ENCODE measurements around the gene ADORA3. TPM values are rescaled to one million over a fixed set of nuclear protein-coding genes. Genes with fewer than 3 reads are reported as not detected.

The ADORA3 gene
- total and polyA plus RNA-seq, 10 of the 15 experiments (the other 5 are each of a cell fraction or from before 2014, with no cell fraction given): 0.14 to 0.29 (median 0.18) TPM; not detected in 2

DNA sequence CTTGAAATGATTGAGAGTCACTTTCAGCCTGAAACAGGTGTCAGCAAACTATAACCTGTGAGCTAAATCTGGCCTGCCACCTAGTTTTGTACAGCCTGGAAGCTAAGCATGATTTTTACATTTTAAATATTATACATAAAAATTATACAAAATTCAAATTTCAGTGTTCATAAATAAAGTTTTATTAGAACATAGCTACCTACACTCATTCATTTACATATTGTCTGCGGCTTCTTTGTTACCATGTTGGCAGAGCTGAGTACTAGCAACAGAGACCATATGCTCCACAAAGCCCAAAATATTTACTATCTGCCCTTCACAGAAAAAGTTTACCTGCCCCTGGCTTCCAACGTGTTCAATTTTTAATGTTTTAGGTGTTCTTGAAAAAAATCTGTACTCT, 37.7 kb downstream of the ADORA3 start:
- Histone ChIP-seq H3K9me3 (replicated peaks; ENCODE audit: control insufficient read depth, insufficient read depth, low read length) (no peaks in the 10 kb centered on the region; the same call in 2 of the 3 replicates), H3K4me1 (ENCODE audit: control insufficient read depth, insufficient read depth, low read length) (peaks cover 6% of the 10 kb centered on the region), H3K4me3 (no peak overlapping the region), H3K79me2 (ENCODE audit: control insufficient read depth, insufficient read depth, low read length) (no peaks in the 10 kb centered on the region), H3K27ac (ENCODE audit: control insufficient read depth, insufficient read depth) (no peak overlapping the region), H3K36me3 (ENCODE audit: control insufficient read depth in 2 of 2, insufficient read depth in 2 of 2, low read length in 1 of 2) (peaks cover 0 to 18% of the 10 kb centered on the region in 2 experiments; a peak in 2 of 4 replicates), H2AFZ (ENCODE audit: control insufficient read depth, low read depth, low read length) (no peak overlapping the region), H4K20me1 (ENCODE audit: control insufficient read depth, insufficient read depth) (no peaks in the 10 kb centered on the region), H3K27me3 (replicated peaks in 1 of 2; ENCODE audit: control insufficient read depth in 2 of 2, insufficient read depth in 2 of 2, low read length in 1 of 2) (no peaks in the 10 kb centered on the region), H3K4me2 (ENCODE audit: control insufficient read depth, insufficient read depth) (no peak overlapping the region), H3K9ac (ENCODE audit: control insufficient read depth, insufficient read depth, low read length) (no peak overlapping the region)
- ATAC-seq (no peak), FAIRE-seq (no peak), DNase-seq (ENCODE audit: low read depth, low spot score) (no peak)
- no TSS peak for BruUV-seq (replicated peaks)
- in situ Hi-C loops (cut with MboI): no loop called here
- CTCF ChIA-PET: interaction anchor here (1.0 to 1.5 kb wide), 4 partner anchors 9 to 43 kb away, joined by 3 to 6 read pairs (median 3); no protein-coding TSS in a partner anchor
- RAD21 ChIA-PET (ENCODE audit: unreplicated experiment): interaction anchor here (1.4 kb wide), 1 partner anchor 11 kb away, joined by 3 read pairs; no protein-coding TSS in a partner anchor
- POLR2A ChIA-PET: interaction anchor here (1.8 kb wide), 1 partner anchor 11 kb away, joined by 5 read pairs; no protein-coding TSS in a partner anchor
- TF ChIP-seq, protein P1, sequence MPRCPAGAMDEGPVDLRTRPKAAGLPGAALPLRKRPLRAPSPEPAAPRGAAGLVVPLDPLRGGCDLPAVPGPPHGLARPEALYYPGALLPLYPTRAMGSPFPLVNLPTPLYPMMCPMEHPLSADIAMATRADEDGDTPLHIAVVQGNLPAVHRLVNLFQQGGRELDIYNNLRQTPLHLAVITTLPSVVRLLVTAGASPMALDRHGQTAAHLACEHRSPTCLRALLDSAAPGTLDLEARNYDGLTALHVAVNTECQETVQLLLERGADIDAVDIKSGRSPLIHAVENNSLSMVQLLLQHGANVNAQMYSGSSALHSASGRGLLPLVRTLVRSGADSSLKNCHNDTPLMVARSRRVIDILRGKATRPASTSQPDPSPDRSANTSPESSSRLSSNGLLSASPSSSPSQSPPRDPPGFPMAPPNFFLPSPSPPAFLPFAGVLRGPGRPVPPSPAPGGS (IDR thresholded peaks at IDR 0.05; ENCODE audit: borderline replicate concordance, insufficient read depth, low read depth, low read length, poor library complexity, severe bottlenecking): no peak
- peak; percentile 58 for TF ChIP-seq ZBTB40 (IDR thresholded peaks at IDR 0.05; ENCODE audit: borderline replicate concordance)
- whole genome bisulfite sequencing (ENCODE audit: insufficient coverage, insufficient replicate concordance, low lambda C conversion rate, missing lambda C conversion rate): 96% methylated on average over 2 of the region's 2 CpGs
- intact Hi-C loops (cut with micrococcal nuclease; ENCODE audit: unreplicated experiment): no loop called here
- SMC1A ChIA-PET (ENCODE audit: uncharacterized antibody, unreplicated experiment): interaction anchor here (1.0 to 2.0 kb wide), 4 partner anchors 10 to 302 kb away, joined by 3 to 11 read pairs (median 6); no protein-coding TSS in a partner anchor
